K562 (cell line): Measurements from ENCODE around the gene NUP153. TPM values are rescaled to one million over a fixed set of nuclear protein-coding genes. Genes with fewer than 3 reads are reported as not detected.

Experiments
- ATAC-seq: fragments of 200-7000 bp; cut with Tn5 transposase; 3 replicates; pipeline ENCODE4 v1.9.1; 2020; ENCODE audit warnings: moderate library complexity
- BruUV-seq: library from RNA; stranded (reverse); fragments of 400-500 nt; replicated peaks from 2 replicates; lab custom pipeline; 2021; lab: Mats Ljungman, UMichigan
- CTCF ChIA-PET: fragments of 300-600 bp; formaldehyde crosslinking; extraction: SDS; loops from one replicate; lab custom pipeline; 2021; ENCODE audit warnings: low intra/inter-chr PET ratio; lab: Yijun Ruan, JAX
- POLR2A ChIA-PET: fragments of 300-600, 350-650 bp; sonication (Branson Sonifier 250); formaldehyde crosslinking; extraction: SDS; loops from one replicate; lab custom pipeline; 2021; ENCODE audit warnings: antibody characterized with exemption, inconsistent platforms; lab: Yijun Ruan, JAX
- DNase-seq, 4 experiments: peaks; one replicate each; pipeline versions ENCODE4 v3.0.0 to v3.0.0-alpha.2; 2011 to 2018; ENCODE audit warnings: low spot score in 3 of 4, mixed read lengths in 3 of 4; ENCODE audit errors: extremely low read depth in 1 of 4
- FAIRE-seq: peaks from 2 replicates; lab custom pipeline; 2011; peaks lifted over from hg19 to GRCh38; lab: Jason Lieb, UNC
- H2AFZ ChIP-seq: 2 replicates; pipeline ENCODE4 v1.6.0; 2011; ENCODE audit warnings: low read depth, low read length, control low read depth, inconsistent platforms
- H3K27ac ChIP-seq: fragments of 200-600 bp; 3 replicates; pipeline ENCODE4 v1.8.0; 2011; ENCODE audit warnings: low read depth, mild to moderate bottlenecking, control low read depth, inconsistent platforms, low read length, moderate library complexity, mixed read lengths; ENCODE audit errors: extremely low read depth
- H3K27me3 ChIP-seq, 2 experiments: fragments of 300-600 bp in 1 of 2; 2 replicates in 1 of 2; 3 replicates in 1 of 2; pipeline versions ENCODE4 v1.6.0 to v1.8.0; 2011; ENCODE audit warnings: inconsistent platforms in 2 of 2, low read length in 2 of 2, mild to moderate bottlenecking in 1 of 2, mixed read lengths in 1 of 2, moderate library complexity in 1 of 2; ENCODE audit not compliant: control insufficient read depth in 2 of 2, insufficient read depth in 2 of 2
- H3K36me3 ChIP-seq: fragments of 300-600 bp; 3 replicates; pipeline ENCODE4 v1.8.0; 2011; ENCODE audit warnings: mild to moderate bottlenecking, low read length, inconsistent platforms; ENCODE audit not compliant: control insufficient read depth, insufficient read depth
- H3K4me1 ChIP-seq, 2 experiments: fragments of 200-600 bp in 1 of 2; replicated peaks in 1 of 2; 2 replicates in 1 of 2; 3 replicates in 1 of 2; pipeline versions ENCODE4 v1.5.1 to v1.8.0; 2011; ENCODE audit warnings: inconsistent platforms in 2 of 2, low read length in 2 of 2, mild to moderate bottlenecking in 1 of 2, mixed read lengths in 1 of 2, moderate library complexity in 1 of 2; ENCODE audit not compliant: control insufficient read depth in 2 of 2, insufficient read depth in 2 of 2
- H3K4me2 ChIP-seq: 2 replicates; pipeline ENCODE4 v1.6.1; 2011; ENCODE audit warnings: low read length, control low read depth, inconsistent platforms, mixed read lengths; ENCODE audit not compliant: insufficient read depth
- H3K4me3 ChIP-seq: fragments of 200-600 bp; sonication (generic), shearing (Covaris generic); 2 replicates; pipeline ENCODE4 v1.5.1; 2016; ENCODE audit warnings: control low read depth, inconsistent platforms
- H3K79me2 ChIP-seq: fragments of 200-600 bp; 3 replicates; pipeline ENCODE4 v1.8.0; 2011; ENCODE audit warnings: low read length, inconsistent platforms; ENCODE audit not compliant: control insufficient read depth, insufficient read depth
- H3K9ac ChIP-seq, 2 experiments: 2 replicates each; pipeline versions ENCODE4 v1.6.0 to v1.6.1; 2011; ENCODE audit warnings: low read depth in 2 of 2, low read length in 2 of 2, control low read depth in 1 of 2, inconsistent platforms in 1 of 2, mild to moderate bottlenecking in 1 of 2, mixed read lengths in 1 of 2; ENCODE audit not compliant: insufficient read depth in 1 of 2
- H3K9me1 ChIP-seq: one replicate; pipeline ENCODE4 v1.6.0; 2011; ENCODE audit warnings: inconsistent platforms, mild to moderate bottlenecking, low read length, moderate library complexity; ENCODE audit not compliant: control insufficient read depth, insufficient read depth
- H3K9me3 ChIP-seq: replicated peaks from 2 replicates; pipeline ENCODE4 v1.5.1; 2011; ENCODE audit warnings: low read depth, low read length, inconsistent platforms; ENCODE audit not compliant: control insufficient read depth, insufficient read depth
- H4K20me1 ChIP-seq: replicated peaks from 2 replicates; pipeline ENCODE4 v1.6.1; 2011; ENCODE audit warnings: low read length, inconsistent platforms, mixed read lengths; ENCODE audit not compliant: control insufficient read depth, insufficient read depth
- BRD4 ChIP-seq: fragments of 200-600 bp; sonication (generic); IDR thresholded peaks from 2 replicates; pipeline ENCODE4 v1.6.1; 2017; ENCODE audit warnings: inconsistent platforms
- CBX5 ChIP-seq: IDR thresholded peaks from 2 replicates; pipeline ENCODE4 v1.6.1; 2014; ENCODE audit warnings: low read depth, borderline replicate concordance
- DNMT1 ChIP-seq: fragments of 450-650 bp; IDR thresholded peaks from 2 replicates; pipeline ENCODE4 v1.6.1; 2016; ENCODE audit warnings: antibody characterized with exemption, mild to moderate bottlenecking
- ESRRA ChIP-seq: fragments of 450-650 bp; IDR thresholded peaks from 2 replicates; pipeline ENCODE4 v1.6.1; 2014; ENCODE audit warnings: low read depth, mild to moderate bottlenecking, moderate library complexity, borderline replicate concordance
- GMEB1 ChIP-seq: fragments of 250-450 bp; sonication (Bioruptor Pico); IDR thresholded peaks from 2 replicates; pipeline ENCODE4 v1.4.0; 2020; ENCODE audit warnings: mild to moderate bottlenecking
- HDAC3 ChIP-seq: fragments of 450-650 bp; IDR thresholded peaks from 2 replicates; pipeline ENCODE4 v1.6.1; 2018; ENCODE audit warnings: borderline replicate concordance, mild to moderate bottlenecking, moderate library complexity; ENCODE audit not compliant: partially characterized antibody
- HMGXB4 ChIP-seq: sonication (generic); formaldehyde crosslinking; IDR thresholded peaks from 2 replicates; pipeline ENCODE4 v1.8.1; 2023; ENCODE audit warnings: mild to moderate bottlenecking, missing genetic modification reagents
- OTX1 ChIP-seq: fragments of 450-650 bp; formaldehyde crosslinking; IDR thresholded peaks from 2 replicates; pipeline ENCODE4 v1.4.0; 2022; ENCODE audit warnings: mild to moderate bottlenecking
- POLR2AphosphoS2 ChIP-seq: IDR thresholded peaks from 2 replicates; pipeline ENCODE4 v1.6.1; 2012; ENCODE audit warnings: low read length, improper control_type of control experiment
- RCOR1 ChIP-seq, 2 experiments: IDR thresholded peaks; 2 replicates each; pipeline ENCODE4 v1.6.1; 2012; ENCODE audit warnings: low read depth in 2 of 2, low read length in 2 of 2, borderline replicate concordance in 1 of 2, improper control_type of control experiment in 1 of 2
- SMARCC2 ChIP-seq: fragments of 450-650 bp; IDR thresholded peaks from 2 replicates; pipeline ENCODE4 v1.6.1; 2017; ENCODE audit warnings: antibody characterized with exemption, moderate library complexity, mild to moderate bottlenecking, low read depth
- SRSF3 ChIP-seq: fragments of 200-400 bp; formaldehyde crosslinking; IDR thresholded peaks from 2 replicates; pipeline ENCODE4 v1.6.1; 2016; ENCODE audit warnings: mild to moderate bottlenecking, low read length, moderate library complexity; ENCODE audit not compliant: insufficient read depth
- TAF1 ChIP-seq: IDR thresholded peaks from 2 replicates; pipeline ENCODE4 v1.6.1; 2011; ENCODE audit warnings: mild to moderate bottlenecking, low read length, moderate library complexity; ENCODE audit not compliant: insufficient read depth, control insufficient read depth, severe bottlenecking; ENCODE audit errors: extremely low read depth
- TRIM24 ChIP-seq, 2 experiments: fragments of 450-650 bp; IDR thresholded peaks; 2 replicates each; pipeline ENCODE4 v1.6.1; 2016
- U2AF1 ChIP-seq: fragments of 200-400 bp; formaldehyde crosslinking; optimal IDR thresholded peaks from 2 replicates; pipeline ENCODE3; 2017; ENCODE audit warnings: mild to moderate bottlenecking, low read depth, low read length, moderate library complexity
- ZNF507 ChIP-seq: conservative IDR thresholded peaks from 2 replicates; pipeline ENCODE4 v1.6.1; 2017; ENCODE audit warnings: missing genetic modification characterization, missing compliant biosample characterization
- ZNF830 ChIP-seq: fragments of 250-450 bp; sonication (Bioruptor Pico); IDR thresholded peaks from 2 replicates; pipeline ENCODE4 v1.5.0; 2021; ENCODE audit warnings: mild to moderate bottlenecking
- WGBS: fragments of 100-300 bp; shearing (Covaris generic); methylation state at CpG from one replicate; pipeline ENCODE4 v1.1.6; 2016; ENCODE audit warnings: low coverage, mixed read lengths; ENCODE audit not compliant: insufficient coverage; ENCODE audit errors: missing lambda C conversion rate; 5-methylcytosine and 5-hydroxymethylcytosine counted together
- in situ Hi-C: fragments of 300-500 bp; cut with MboI; formaldehyde crosslinking; loops from 4 replicates; pipeline ENCODE4 v1.15.0; 2018; ENCODE audit warnings: inconsistent platforms, mixed read lengths
- intact Hi-C: fragments of 100-400 bp; cut with micrococcal nuclease; formaldehyde crosslinking; loops from 2 replicates; pipeline ENCODE4 v1.14.2; 2022
- polyA plus RNA-seq, 8 experiments: library from polyadenylated mRNA; depleted of rRNA in 4 of 8; stranded (reverse) in 5 of 8; unstranded in 3 of 8; fragments of >200 nt; fragmentation: Nextera tagmentation in 2 of 8; fragmentation: Illumina TruSeq in 1 of 8; extraction: Ambion mirVana in 2 of 8; extraction: Trizol in 1 of 8; gene quantifications; 2 replicates each; pipeline versions ENCODE4 v1.2.1 to v1.2.3, GENCODE V29; 2011 to 2014; ENCODE audit warnings: inconsistent platforms in 1 of 8, missing spikeins in 1 of 8
- total RNA-seq, 7 experiments: library from RNA; depleted of rRNA in 6 of 7; stranded (reverse); fragments of >200 nt in 6 of 7; fragmentation: Illumina TruSeq in 2 of 7; extraction: Trizol in 2 of 7; gene quantifications; 2 replicates each; pipeline versions ENCODE4 v1.2.1 to v1.2.3, GENCODE V29; 2011 to 2021; ENCODE audit warnings: low replicate concordance in 1 of 7
- TF ChIP-seq, protein P1 (sequence below): sonication (generic); formaldehyde crosslinking; IDR thresholded peaks from 2 replicates; pipeline ENCODE4 v1.8.0; 2022; ENCODE audit warnings: missing genetic modification reagents, mild to moderate bottlenecking, borderline replicate concordance

NUP153 gene
- total and polyA plus RNA-seq, 9 of the 15 experiments (the other 6 are each of a cell fraction or from before 2014, with no cell fraction given), result 21.9 to 110 (median 84.8) TPM

GRCh38 chr6:17688481-17688880, 18.2 kb downstream of the NUP153 start:
- H3K27me3 ChIP-seq, result no peaks in the 10 kb centered on the region
- H3K4me1 ChIP-seq, result peaks cover 3% of the 10 kb centered on the region in 2 experiments; a peak in 2 of 5 replicates
- no peak overlapping the region for H3K9ac ChIP-seq
- no peak overlapping the region for H3K4me2 ChIP-seq
- no peaks in the 10 kb centered on the region for H3K9me1 ChIP-seq
- peaks cover 78% of the 10 kb centered on the region for H3K36me3 ChIP-seq
- H4K20me1 ChIP-seq, result peaks cover 14% of the 10 kb centered on the region
- no peaks in the 10 kb centered on the region for H3K9me3 ChIP-seq
- H2AFZ ChIP-seq, result no peak overlapping the region
- H3K79me2 ChIP-seq, result peaks cover 99% of the 10 kb centered on the region
- intact Hi-C loops, result no loop called here
- POLR2A ChIA-PET, result interaction anchor here (0.6 to 12.2 kb wide), 3 partner anchors 8 to 280 kb away, joined by 3 to 164 read pairs (median 3); partner anchors contain the start of gene NUP153
- ATAC-seq (no peak), FAIRE-seq (no peak), DNase-seq (no peak)
- H3K4me3 ChIP-seq, result no peak overlapping the region
- 92% methylated on average over 2 of the region's 2 CpGs for WGBS
- no peak overlapping the region for H3K27ac ChIP-seq
- BruUV-seq, result no TSS peak
- no peak for TF ChIP-seq HDAC3
- no peak for TF ChIP-seq ZNF507 (tag)
- no peak for TF ChIP-seq U2AF1
- no peak for TF ChIP-seq GMEB1 (CRISPR knock-in tag)
- TF ChIP-seq TAF1, result no peak
- TF ChIP-seq RCOR1 (IDR thresholded peaks at IDR 0.05; ENCODE audit: borderline replicate concordance in 1 of 2, low read depth in 2 of 2, low read length in 2 of 2), result no peak
- TF ChIP-seq CBX5, result no peak
- no peak for TF ChIP-seq SRSF3
- TF ChIP-seq OTX1 (CRISPR knock-in tag), result no peak
- no peak for TF ChIP-seq DNMT1
- TF ChIP-seq SMARCC2, result no peak
- no peak for TF ChIP-seq ESRRA
- no peak for TF ChIP-seq ZNF830 (CRISPR knock-in tag)
- no peak for TF ChIP-seq HMGXB4 (CRISPR knock-in tag)
- no peak for TF ChIP-seq TRIM24 (IDR thresholded peaks at IDR 0.05)
- TF ChIP-seq POLR2AphosphoS2, result no peak
- TF ChIP-seq, protein P1, sequence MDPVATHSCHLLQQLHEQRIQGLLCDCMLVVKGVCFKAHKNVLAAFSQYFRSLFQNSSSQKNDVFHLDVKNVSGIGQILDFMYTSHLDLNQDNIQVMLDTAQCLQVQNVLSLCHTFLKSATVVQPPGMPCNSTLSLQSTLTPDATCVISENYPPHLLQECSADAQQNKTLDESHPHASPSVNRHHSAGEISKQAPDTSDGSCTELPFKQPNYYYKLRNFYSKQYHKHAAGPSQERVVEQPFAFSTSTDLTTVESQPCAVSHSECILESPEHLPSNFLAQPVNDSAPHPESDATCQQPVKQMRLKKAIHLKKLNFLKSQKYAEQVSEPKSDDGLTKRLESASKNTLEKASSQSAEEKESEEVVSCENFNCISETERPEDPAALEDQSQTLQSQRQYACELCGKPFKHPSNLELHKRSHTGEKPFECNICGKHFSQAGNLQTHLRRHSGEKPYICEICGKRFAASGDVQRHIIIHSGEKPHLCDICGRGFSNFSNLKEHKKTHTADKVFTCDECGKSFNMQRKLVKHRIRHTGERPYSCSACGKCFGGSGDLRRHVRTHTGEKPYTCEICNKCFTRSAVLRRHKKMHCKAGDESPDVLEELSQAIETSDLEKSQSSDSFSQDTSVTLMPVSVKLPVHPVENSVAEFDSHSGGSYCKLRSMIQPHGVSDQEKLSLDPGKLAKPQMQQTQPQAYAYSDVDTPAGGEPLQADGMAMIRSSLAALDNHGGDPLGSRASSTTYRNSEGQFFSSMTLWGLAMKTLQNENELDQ (CRISPR knock-in tag), result no peak
- no peak for TF ChIP-seq BRD4
- TF ChIP-seq, all 486 proteins: peak for 0
- in situ Hi-C loops, result no loop called here
- CTCF ChIA-PET, result no interaction called here
